Type B pancreatic cell (in vitro differentiated cells): Measurements from ENCODE around the gene CPOX. TPM values are rescaled to one million over a fixed set of nuclear protein-coding genes. Genes with fewer than 3 reads are reported as not detected.

Source experiments
- DNase-seq: peaks from one replicate; pipeline ENCODE4 v3.0.0; 2021; ENCODE audit warnings: mixed read lengths; ENCODE audit not compliant: unreplicated experiment; ENCODE audit errors: extremely low spot score
- H3K27ac Mint-ChIP-seq: 2 replicates; pipeline ENCODE4 v1.8.0; 2021; ENCODE audit warnings: mild to moderate bottlenecking, mixed read lengths
- H3K27me3 Mint-ChIP-seq: 2 replicates; pipeline ENCODE4 v1.8.0; 2021; ENCODE audit warnings: mixed read lengths
- H3K36me3 Mint-ChIP-seq: 2 replicates; pipeline ENCODE4 v1.8.0; 2021; ENCODE audit warnings: mixed read lengths
- H3K4me1 Mint-ChIP-seq: one replicate; pipeline ENCODE4 v1.8.0; 2021; ENCODE audit warnings: mixed read lengths; ENCODE audit not compliant: unreplicated experiment
- H3K4me3 Mint-ChIP-seq: 2 replicates; pipeline ENCODE4 v1.8.0; 2021; ENCODE audit warnings: mild to moderate bottlenecking, mixed read lengths
- H3K9me3 Mint-ChIP-seq: 2 replicates; pipeline ENCODE4 v1.8.0; 2021; ENCODE audit warnings: mixed read lengths
- CTCF ChIP-seq: fragments of 200-600 bp; sonication (generic); conservative IDR thresholded peaks from 2 replicates; pipeline ENCODE4 v1.5.0; 2021; ENCODE audit warnings: antibody characterized with exemption, mild to moderate bottlenecking
- total RNA-seq: library from RNA; stranded (reverse); gene quantifications from 2 replicates; pipeline ENCODE4 v1.2.1, GENCODE V29; 2021; ENCODE audit warnings: low replicate concordance

CPOX gene
- total RNA-seq, 1 donor from 2014 or later, result 24.6 TPM

GRCh38 chr3:98536456-98537017, 56.9 kb downstream of the CPOX start:
- H3K27me3 Mint-ChIP-seq, result peaks cover 6% of the 10 kb centered on the region
- TF ChIP-seq CTCF, result no peak
- H3K4me3 Mint-ChIP-seq, result no peak overlapping the region
- H3K36me3 Mint-ChIP-seq, result no peaks in the 10 kb centered on the region
- no peaks in the 10 kb centered on the region for H3K9me3 Mint-ChIP-seq
- no peak overlapping the region for H3K27ac Mint-ChIP-seq
- DNase-seq, result no peak
- H3K4me1 Mint-ChIP-seq, result no peaks in the 10 kb centered on the region

- Mint-ChIP-seq H3K36me3 (no peaks in the 10 kb centered on the region), H3K27ac (no peak overlapping the region), H3K4me3 (no peak overlapping the region), H3K9me3 (no peaks in the 10 kb centered on the region), H3K27me3 (peaks cover 6% of the 10 kb centered on the region), H3K4me1 (no peaks in the 10 kb centered on the region)
- no peak for TF ChIP-seq CTCF
- DNase-seq, result no peak
Observed at GRCh38 chr3:98534734-98535133, 58.7 kb downstream of the CPOX start.

- Mint-ChIP-seq H3K27ac (no peak overlapping the region), H3K9me3 (no peaks in the 10 kb centered on the region), H3K4me1 (no peaks in the 10 kb centered on the region), H3K4me3 (no peak overlapping the region), H3K36me3 (no peaks in the 10 kb centered on the region), H3K27me3 (peaks cover 6% of the 10 kb centered on the region)
- no peak for DNase-seq
- no peak for TF ChIP-seq CTCF
Observed at GRCh38 chr3:98534168-98534567, 59.2 kb downstream of the CPOX start.

GRCh38 chr3:98532709-98533571, 60.5 kb downstream of the CPOX start:
- Mint-ChIP-seq H3K4me3 (no peak overlapping the region), H3K9me3 (no peaks in the 10 kb centered on the region), H3K27me3 (peaks cover 6% of the 10 kb centered on the region), H3K27ac (no peak overlapping the region), H3K4me1 (no peaks in the 10 kb centered on the region), H3K36me3 (no peaks in the 10 kb centered on the region)
- TF ChIP-seq CTCF, result no peak
- no peak for DNase-seq

GRCh38 chr3:98532275-98532637, 61.2 kb downstream of the CPOX start:
- peaks cover 6% of the 10 kb centered on the region for H3K27me3 Mint-ChIP-seq

More at GRCh38 chr3:98532275-98532637, 61.2 kb downstream of the CPOX start:
- no peaks in the 10 kb centered on the region for H3K36me3 Mint-ChIP-seq
- H3K27ac Mint-ChIP-seq, result no peak overlapping the region
- H3K4me1 Mint-ChIP-seq, result no peaks in the 10 kb centered on the region
- no peaks in the 10 kb centered on the region for H3K9me3 Mint-ChIP-seq
- H3K4me3 Mint-ChIP-seq, result no peak overlapping the region
- DNase-seq, result no peak
- no peak for TF ChIP-seq CTCF
